Measurements from ENCODE around the gene NDUFA8. TPM values are rescaled to one million over a fixed set of nuclear protein-coding genes. Genes with fewer than 3 reads are reported as not detected.

NDUFA8 gene
- total and polyA plus RNA-seq, 2 experiments from 2014 or later, result 36.6 to 144 TPM

GRCh38 chr9:122112238-122112637, 47.3 kb downstream of the NDUFA8 start:
- DNase-seq (ENCODE audit: low spot score) (no peak), ATAC-seq (no peak)
- no peak overlapping the region for H3K27ac Mint-ChIP-seq
- H3K4me3 Mint-ChIP-seq, result no peak overlapping the region
- H3K9me3 Mint-ChIP-seq, result no peaks in the 10 kb centered on the region
- Histone ChIP-seq H3K36me3 (ENCODE audit: insufficient read depth) (no peaks in the 10 kb centered on the region), H4K20me1 (replicated peaks; ENCODE audit: insufficient read depth) (no peaks in the 10 kb centered on the region), H3K9me2 (ENCODE audit: insufficient read depth) (0 out of 2 replicates have a peak, but pooled peaks cover 3% of the 10 kb centered on the region), H3K4me2 (no peak overlapping the region), H3K27me3 (ENCODE audit: insufficient read depth) (no peaks in the 10 kb centered on the region), H3K27ac (ENCODE audit: low read depth) (no peak overlapping the region), H2AFZ (no peak overlapping the region), H3F3A (replicated peaks; ENCODE audit: low read depth) (no peaks in the 10 kb centered on the region), H3K4me1 (ENCODE audit: insufficient read depth) (peaks cover 13% of the 10 kb centered on the region; the same call in 1 of the 2 replicates), H3K79me2 (replicated peaks; ENCODE audit: insufficient read depth) (no peaks in the 10 kb centered on the region), H3K4me3 (no peak overlapping the region)
- H3K27me3 Mint-ChIP-seq (ENCODE audit: insufficient read depth, low read depth, poor library complexity), result peaks cover 22% of the 10 kb centered on the region
- peaks cover 47% of the 10 kb centered on the region for H3K4me1 Mint-ChIP-seq
- TF ChIP-seq, protein P1, sequence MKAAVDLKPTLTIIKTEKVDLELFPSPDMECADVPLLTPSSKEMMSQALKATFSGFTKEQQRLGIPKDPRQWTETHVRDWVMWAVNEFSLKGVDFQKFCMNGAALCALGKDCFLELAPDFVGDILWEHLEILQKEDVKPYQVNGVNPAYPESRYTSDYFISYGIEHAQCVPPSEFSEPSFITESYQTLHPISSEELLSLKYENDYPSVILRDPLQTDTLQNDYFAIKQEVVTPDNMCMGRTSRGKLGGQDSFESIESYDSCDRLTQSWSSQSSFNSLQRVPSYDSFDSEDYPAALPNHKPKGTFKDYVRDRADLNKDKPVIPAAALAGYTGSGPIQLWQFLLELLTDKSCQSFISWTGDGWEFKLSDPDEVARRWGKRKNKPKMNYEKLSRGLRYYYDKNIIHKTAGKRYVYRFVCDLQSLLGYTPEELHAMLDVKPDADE (IDR thresholded peaks at IDR 0.05), result no peak
- TF ChIP-seq ZNF462 (CRISPR knock-in tag; IDR thresholded peaks at IDR 0.05), result no peak
- TF ChIP-seq JUNB (IDR thresholded peaks at IDR 0.05; ENCODE audit: unreplicated experiment), result no peak
- no peak for TF ChIP-seq ZNF114 (CRISPR knock-in tag; IDR thresholded peaks at IDR 0.05)
- no peak for TF ChIP-seq ZNF331 (CRISPR knock-in tag; IDR thresholded peaks at IDR 0.05; ENCODE audit: low read depth)
- no peak for TF ChIP-seq EZH2phosphoT487 (IDR thresholded peaks at IDR 0.05; ENCODE audit: unreplicated experiment)
- TF ChIP-seq CTCF (conservative IDR thresholded peaks at IDR 0.05; ENCODE audit: low read depth in 2 of 2), result no peak
- no peak for TF ChIP-seq STAT1 (IDR thresholded peaks at IDR 0.05; ENCODE audit: unreplicated experiment)
- TF ChIP-seq CREB1 (CRISPR knock-in tag; IDR thresholded peaks at IDR 0.05; ENCODE audit: low read depth), result no peak
- no peak for TF ChIP-seq NANOG (IDR thresholded peaks at IDR 0.05; ENCODE audit: borderline replicate concordance)
- TF ChIP-seq EZH2 (IDR thresholded peaks at IDR 0.05; ENCODE audit: low read depth, unreplicated experiment), result no peak
- TF ChIP-seq, protein P2, sequence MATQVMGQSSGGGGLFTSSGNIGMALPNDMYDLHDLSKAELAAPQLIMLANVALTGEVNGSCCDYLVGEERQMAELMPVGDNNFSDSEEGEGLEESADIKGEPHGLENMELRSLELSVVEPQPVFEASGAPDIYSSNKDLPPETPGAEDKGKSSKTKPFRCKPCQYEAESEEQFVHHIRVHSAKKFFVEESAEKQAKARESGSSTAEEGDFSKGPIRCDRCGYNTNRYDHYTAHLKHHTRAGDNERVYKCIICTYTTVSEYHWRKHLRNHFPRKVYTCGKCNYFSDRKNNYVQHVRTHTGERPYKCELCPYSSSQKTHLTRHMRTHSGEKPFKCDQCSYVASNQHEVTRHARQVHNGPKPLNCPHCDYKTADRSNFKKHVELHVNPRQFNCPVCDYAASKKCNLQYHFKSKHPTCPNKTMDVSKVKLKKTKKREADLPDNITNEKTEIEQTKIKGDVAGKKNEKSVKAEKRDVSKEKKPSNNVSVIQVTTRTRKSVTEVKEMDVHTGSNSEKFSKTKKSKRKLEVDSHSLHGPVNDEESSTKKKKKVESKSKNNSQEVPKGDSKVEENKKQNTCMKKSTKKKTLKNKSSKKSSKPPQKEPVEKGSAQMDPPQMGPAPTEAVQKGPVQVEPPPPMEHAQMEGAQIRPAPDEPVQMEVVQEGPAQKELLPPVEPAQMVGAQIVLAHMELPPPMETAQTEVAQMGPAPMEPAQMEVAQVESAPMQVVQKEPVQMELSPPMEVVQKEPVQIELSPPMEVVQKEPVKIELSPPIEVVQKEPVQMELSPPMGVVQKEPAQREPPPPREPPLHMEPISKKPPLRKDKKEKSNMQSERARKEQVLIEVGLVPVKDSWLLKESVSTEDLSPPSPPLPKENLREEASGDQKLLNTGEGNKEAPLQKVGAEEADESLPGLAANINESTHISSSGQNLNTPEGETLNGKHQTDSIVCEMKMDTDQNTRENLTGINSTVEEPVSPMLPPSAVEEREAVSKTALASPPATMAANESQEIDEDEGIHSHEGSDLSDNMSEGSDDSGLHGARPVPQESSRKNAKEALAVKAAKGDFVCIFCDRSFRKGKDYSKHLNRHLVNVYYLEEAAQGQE (IDR thresholded peaks at IDR 0.05; ENCODE audit: unreplicated experiment), result no peak
- no peak for TF ChIP-seq POLR2AphosphoS5 (IDR thresholded peaks at IDR 0.05; ENCODE audit: low read depth)
- H3K36me3 Mint-ChIP-seq (ENCODE audit: low read depth), result no peaks in the 10 kb centered on the region

Data from GM23338 (cell line).